Activated CD4-positive, alpha-beta T cell treated with anti-CD3 and anti-CD28 coated beads, Interleukin-2, amount 10 ng/mL, durations not matched to agents 24 days and 14 days (primary cell): ENCODE measurements around the gene PRDM16. TPM values are rescaled to one million over a fixed set of nuclear protein-coding genes. Genes with fewer than 3 reads are reported as not detected.

Experiments
- DNase-seq: peaks from one replicate; pipeline ENCODE4 v3.0.0; 2022
- H3K27ac Mint-ChIP-seq: one replicate; pipeline ENCODE4 v1.8.0; 2022; ENCODE audit warnings: mild to moderate bottlenecking, mixed read lengths
- H3K27me3 Mint-ChIP-seq: one replicate; pipeline ENCODE4 v1.8.0; 2022; ENCODE audit warnings: mixed read lengths
- H3K36me3 Mint-ChIP-seq: one replicate; pipeline ENCODE4 v1.8.0; 2022; ENCODE audit warnings: low read depth, mild to moderate bottlenecking, mixed read lengths
- H3K4me1 Mint-ChIP-seq: one replicate; pipeline ENCODE4 v1.8.0; 2021; ENCODE audit warnings: mixed read lengths
- H3K4me3 Mint-ChIP-seq: one replicate; pipeline ENCODE4 v1.8.0; 2022; ENCODE audit warnings: mild to moderate bottlenecking, moderate library complexity, mixed read lengths
- H3K9me3 Mint-ChIP-seq: one replicate; pipeline ENCODE4 v1.8.0; 2021; ENCODE audit warnings: mixed read lengths
- intact Hi-C: fragments of 100-400 bp; cut with micrococcal nuclease; formaldehyde crosslinking; loops from one replicate; pipeline ENCODE4 v1.15.1; 2023
- total RNA-seq: library from RNA; stranded (reverse); gene quantifications from 2 replicates; pipeline ENCODE4 v1.2.3, GENCODE V29; 2022

The PRDM16 gene
- total RNA-seq, 1 donor from 2014 or later: not detected

- Mint-ChIP-seq H3K36me3 (no peaks in the 10 kb centered on the region), H3K4me3 (no peak overlapping the region), H3K4me1 (no peaks in the 10 kb centered on the region), H3K9me3 (no peaks in the 10 kb centered on the region), H3K27ac (no peak overlapping the region), H3K27me3 (peaks cover 12% of the 10 kb centered on the region)
- no peak for DNase-seq
- intact Hi-C loops: no loop called here
Measured at GRCh38 chr1:3175486-3175885, 106.5 kb downstream of the PRDM16 start.

- H3K36me3 Mint-ChIP-seq: no peaks in the 10 kb centered on the region
- peaks cover 10% of the 10 kb centered on the region for H3K27me3 Mint-ChIP-seq
- intact Hi-C loops: no loop called here
- no peaks in the 10 kb centered on the region for H3K9me3 Mint-ChIP-seq
- H3K27ac Mint-ChIP-seq: no peak overlapping the region
- H3K4me3 Mint-ChIP-seq: no peak overlapping the region
- DNase-seq: no peak
- no peaks in the 10 kb centered on the region for H3K4me1 Mint-ChIP-seq
Measured at GRCh38 chr1:3176028-3176427, 107.0 kb downstream of the PRDM16 start.

- Mint-ChIP-seq H3K4me3 (no peak overlapping the region), H3K27ac (no peak overlapping the region)
Measured at GRCh38 chr1:3176820-3177219, 107.8 kb downstream of the PRDM16 start.

DNA sequence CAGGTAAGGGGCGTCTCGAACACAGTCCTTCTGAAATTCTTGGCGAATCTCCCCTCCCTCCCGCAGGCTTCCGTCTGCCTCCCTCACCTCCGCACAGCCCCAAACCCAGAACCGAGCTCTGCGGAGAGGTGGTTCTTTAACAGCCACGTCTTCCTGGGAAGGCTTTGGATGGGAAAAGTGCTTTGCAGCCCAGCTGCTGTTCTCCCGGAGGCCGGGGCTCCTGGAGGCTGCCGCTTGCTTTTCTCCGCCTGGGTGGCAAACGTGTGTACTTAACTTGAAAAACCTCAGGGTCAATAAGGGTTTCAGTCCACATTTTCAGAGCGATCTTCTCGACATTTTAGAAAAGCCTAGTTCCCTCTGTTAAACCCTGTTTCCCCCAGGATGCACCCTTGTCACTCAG, 109.3 kb downstream of the PRDM16 start:
- H3K9me3 Mint-ChIP-seq: no peaks in the 10 kb centered on the region
- no peak overlapping the region for H3K27ac Mint-ChIP-seq
- H3K36me3 Mint-ChIP-seq: no peaks in the 10 kb centered on the region
- DNase-seq: no peak
- H3K4me3 Mint-ChIP-seq: no peak overlapping the region
- intact Hi-C loops: no loop called here
- H3K4me1 Mint-ChIP-seq: no peaks in the 10 kb centered on the region
- H3K27me3 Mint-ChIP-seq: peaks cover 4% of the 10 kb centered on the region

More at GRCh38 chr1:3176820-3177219, 107.8 kb downstream of the PRDM16 start:
- no peaks in the 10 kb centered on the region for H3K4me1 Mint-ChIP-seq
- intact Hi-C loops: no loop called here
- DNase-seq: no peak
- H3K27me3 Mint-ChIP-seq: peaks cover 7% of the 10 kb centered on the region
- no peaks in the 10 kb centered on the region for H3K36me3 Mint-ChIP-seq
- no peaks in the 10 kb centered on the region for H3K9me3 Mint-ChIP-seq

GRCh38 chr1:3179471-3179870, 110.5 kb downstream of the PRDM16 start:
- no peak for DNase-seq
- no peaks in the 10 kb centered on the region for H3K9me3 Mint-ChIP-seq
- H3K4me1 Mint-ChIP-seq: no peaks in the 10 kb centered on the region
- H3K27me3 Mint-ChIP-seq: peaks cover 5% of the 10 kb centered on the region
- intact Hi-C loops: no loop called here
- no peak overlapping the region for H3K27ac Mint-ChIP-seq
- no peaks in the 10 kb centered on the region for H3K36me3 Mint-ChIP-seq
- H3K4me3 Mint-ChIP-seq: no peak overlapping the region

DNA sequence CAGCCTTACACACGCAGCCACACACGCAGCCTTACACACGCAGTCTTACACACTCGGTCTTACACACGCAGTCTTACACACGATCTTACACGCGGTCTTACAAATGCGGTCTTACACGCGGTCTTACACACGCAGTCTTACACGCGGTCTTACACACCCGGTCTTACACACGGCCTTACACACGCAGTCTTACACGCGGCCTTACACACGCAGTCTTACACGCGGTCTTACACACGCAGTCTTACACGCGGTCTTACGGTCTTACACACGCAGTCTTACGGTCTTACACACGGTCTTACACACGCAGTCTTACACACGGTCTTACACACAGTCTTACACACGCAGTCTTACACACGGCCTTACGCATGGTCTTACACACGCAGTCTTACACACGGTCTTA, 111.9 kb downstream of the PRDM16 start:
- peaks cover 5% of the 10 kb centered on the region for H3K27me3 Mint-ChIP-seq
- no peaks in the 10 kb centered on the region for H3K9me3 Mint-ChIP-seq
- no peak overlapping the region for H3K27ac Mint-ChIP-seq
- intact Hi-C loops: no loop called here
- H3K36me3 Mint-ChIP-seq: no peaks in the 10 kb centered on the region
- DNase-seq: no peak
- no peaks in the 10 kb centered on the region for H3K4me1 Mint-ChIP-seq
- no peak overlapping the region for H3K4me3 Mint-ChIP-seq

DNA sequence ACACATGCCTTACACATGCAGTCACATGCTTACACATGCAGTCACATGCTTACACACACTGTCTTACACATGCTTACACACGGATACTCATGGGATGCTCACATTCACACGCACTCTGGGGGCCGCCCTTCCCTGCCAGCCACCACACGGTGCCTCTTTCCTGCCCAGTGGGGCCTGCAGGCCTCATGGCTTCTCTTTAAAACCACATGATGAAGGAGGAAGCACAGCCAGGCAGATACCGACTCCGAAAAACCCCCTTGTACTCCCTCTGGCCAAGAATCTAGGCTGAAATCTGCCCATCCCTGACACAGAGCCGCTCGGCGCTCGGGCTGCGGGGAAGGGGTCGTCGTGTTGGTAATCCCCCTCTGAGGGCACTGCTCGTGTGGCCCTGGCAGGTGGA, 113.0 kb downstream of the PRDM16 start:
- Mint-ChIP-seq H3K9me3 (no peaks in the 10 kb centered on the region), H3K27me3 (peaks cover 5% of the 10 kb centered on the region), H3K4me1 (no peaks in the 10 kb centered on the region), H3K27ac (no peak overlapping the region), H3K36me3 (no peaks in the 10 kb centered on the region), H3K4me3 (no peak overlapping the region)
- DNase-seq: no peak
- intact Hi-C loops: no loop called here

GRCh38 chr1:3183411-3183810, 114.4 kb downstream of the PRDM16 start:
- intact Hi-C loops: no loop called here
- Mint-ChIP-seq H3K36me3 (no peaks in the 10 kb centered on the region), H3K27ac (no peak overlapping the region), H3K4me3 (no peak overlapping the region), H3K9me3 (no peaks in the 10 kb centered on the region), H3K27me3 (peaks cover 5% of the 10 kb centered on the region), H3K4me1 (no peaks in the 10 kb centered on the region)
- no peak for DNase-seq

DNA sequence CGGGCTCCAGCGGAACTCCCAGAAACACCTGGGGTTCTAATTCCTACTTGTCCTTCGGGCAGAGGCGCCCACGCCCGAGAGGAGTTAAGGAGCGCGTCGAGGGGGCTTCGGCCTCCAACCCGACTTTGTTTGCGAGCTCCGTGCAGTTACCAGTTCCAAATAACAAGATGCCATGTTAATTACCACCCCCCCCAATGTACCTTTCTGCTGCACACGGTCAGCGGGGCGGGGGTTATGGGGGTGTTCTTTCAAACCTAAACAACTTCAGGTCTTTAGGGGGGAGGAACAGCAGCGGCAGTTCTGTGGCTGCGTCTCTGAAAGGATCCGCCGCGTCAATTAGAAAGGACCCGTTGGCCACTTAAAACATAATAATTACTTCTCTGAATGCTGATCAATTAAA, 114.8 kb downstream of the PRDM16 start:
- peaks cover 6% of the 10 kb centered on the region for H3K27me3 Mint-ChIP-seq
- no peak overlapping the region for H3K27ac Mint-ChIP-seq
- no peaks in the 10 kb centered on the region for H3K36me3 Mint-ChIP-seq
- no peak for DNase-seq
- no peaks in the 10 kb centered on the region for H3K9me3 Mint-ChIP-seq
- intact Hi-C loops: no loop called here
- no peaks in the 10 kb centered on the region for H3K4me1 Mint-ChIP-seq
- H3K4me3 Mint-ChIP-seq: no peak overlapping the region

- no peaks in the 10 kb centered on the region for H3K4me1 Mint-ChIP-seq
- no peak for DNase-seq
- H3K36me3 Mint-ChIP-seq: no peaks in the 10 kb centered on the region
- no peaks in the 10 kb centered on the region for H3K9me3 Mint-ChIP-seq
- no peak overlapping the region for H3K27ac Mint-ChIP-seq
- intact Hi-C loops: no loop called here
- H3K4me3 Mint-ChIP-seq: no peak overlapping the region
- H3K27me3 Mint-ChIP-seq: peaks cover 6% of the 10 kb centered on the region
Measured at GRCh38 chr1:3184666-3185065, 115.7 kb downstream of the PRDM16 start.

DNA sequence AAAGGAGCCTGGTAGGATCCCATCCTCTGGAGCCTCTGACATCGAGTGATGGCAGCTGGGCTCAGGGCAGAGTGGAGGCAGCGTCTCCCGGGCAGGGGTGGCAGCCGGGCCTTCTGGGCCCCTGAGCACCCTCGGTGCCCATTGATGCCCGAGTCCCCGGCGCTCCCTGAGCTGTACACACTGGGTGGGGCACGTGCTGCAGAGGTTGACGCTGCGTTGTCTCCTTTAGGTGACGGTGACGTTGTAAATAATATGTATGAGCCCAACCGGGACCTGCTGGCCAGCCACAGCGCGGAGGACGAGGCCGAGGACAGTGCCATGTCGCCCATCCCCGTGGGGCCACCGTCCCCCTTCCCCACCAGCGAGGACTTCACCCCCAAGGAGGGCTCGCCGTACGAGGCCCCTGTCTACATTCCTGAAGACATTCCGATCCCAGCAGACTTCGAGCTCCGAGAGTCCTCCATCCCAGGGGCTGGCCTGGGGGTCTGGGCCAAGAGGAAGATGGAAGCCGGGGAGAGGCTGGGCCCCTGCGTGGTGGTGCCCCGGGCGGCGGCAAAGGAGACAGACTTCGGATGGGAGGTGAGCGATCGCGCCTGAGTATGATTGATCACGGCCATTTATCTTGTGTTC, 117.0 kb downstream of the PRDM16 start:
- DNase-seq: no peak
- H3K9me3 Mint-ChIP-seq: no peaks in the 10 kb centered on the region
- no peak overlapping the region for H3K4me3 Mint-ChIP-seq
- H3K27ac Mint-ChIP-seq: no peak overlapping the region
- H3K36me3 Mint-ChIP-seq: no peaks in the 10 kb centered on the region
- H3K27me3 Mint-ChIP-seq: peaks cover 6% of the 10 kb centered on the region
- no peaks in the 10 kb centered on the region for H3K4me1 Mint-ChIP-seq
- intact Hi-C loops: no loop called here

DNA sequence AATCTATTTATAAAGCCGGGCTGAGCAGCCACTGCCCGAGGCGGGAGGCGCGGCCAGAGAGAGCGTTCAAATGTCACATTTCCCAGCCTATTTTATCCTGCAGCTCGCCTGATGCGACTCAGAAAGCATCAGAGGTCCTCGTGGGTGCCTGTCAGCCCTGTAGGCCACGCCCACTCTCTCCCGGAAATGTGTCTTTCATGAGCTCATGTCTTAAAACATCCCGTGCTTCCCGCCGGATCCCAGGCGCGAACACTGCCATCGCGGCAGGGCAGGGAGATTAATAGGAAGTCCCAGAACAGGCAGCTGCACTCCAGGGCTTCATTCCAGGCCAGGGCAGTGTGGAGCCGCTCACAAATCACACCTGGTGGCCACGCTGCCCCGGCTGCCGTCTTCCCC, 117.5 kb downstream of the PRDM16 start:
- Mint-ChIP-seq H3K36me3 (no peaks in the 10 kb centered on the region), H3K4me1 (no peaks in the 10 kb centered on the region), H3K27me3 (peaks cover 6% of the 10 kb centered on the region), H3K4me3 (no peak overlapping the region), H3K27ac (no peak overlapping the region), H3K9me3 (no peaks in the 10 kb centered on the region)
- intact Hi-C loops: no loop called here
- no peak for DNase-seq

DNA sequence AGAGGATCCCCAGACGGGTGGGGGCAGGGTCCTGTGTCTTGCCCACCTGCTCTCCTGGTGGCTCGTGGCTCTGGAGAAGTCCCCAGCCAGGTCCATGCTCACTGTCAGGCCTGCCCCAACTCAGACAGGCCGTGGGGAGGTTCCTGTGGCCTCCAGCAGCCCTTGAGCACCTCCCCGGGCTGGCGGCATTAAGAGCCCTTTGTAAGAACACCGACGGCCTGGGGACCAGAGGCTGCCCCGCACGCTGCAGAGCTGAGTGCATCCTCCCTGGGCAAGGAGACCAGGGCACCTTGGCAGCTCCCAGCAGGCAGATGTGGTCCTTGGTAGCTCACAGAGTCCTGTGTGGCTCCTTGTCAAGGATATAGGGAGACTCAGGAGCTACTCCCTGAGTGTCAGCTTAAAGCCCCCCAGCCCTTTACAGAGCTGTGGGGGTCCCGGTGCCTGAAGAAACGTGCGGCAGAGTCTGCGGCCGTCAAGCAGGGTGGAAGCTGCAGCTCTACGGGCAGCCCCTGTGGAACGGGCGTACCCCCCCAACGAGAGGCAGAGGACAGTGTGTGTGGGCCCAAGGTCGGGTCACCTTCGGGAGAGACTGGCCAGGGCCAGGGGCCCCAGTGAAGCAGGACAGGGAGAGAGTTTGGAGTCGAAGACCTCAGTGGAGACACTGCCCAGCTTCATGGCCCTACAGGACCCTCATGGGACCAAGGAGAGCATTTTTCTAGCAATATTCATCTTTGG, 118.6 kb downstream of the PRDM16 start:
- Mint-ChIP-seq H3K36me3 (no peaks in the 10 kb centered on the region), H3K27me3 (peaks cover 6% of the 10 kb centered on the region), H3K4me3 (no peak overlapping the region), H3K4me1 (no peaks in the 10 kb centered on the region), H3K27ac (no peak overlapping the region), H3K9me3 (no peaks in the 10 kb centered on the region)
- intact Hi-C loops: no loop called here
- DNase-seq: no peak

GRCh38 chr1:3188150-3188971, 119.4 kb downstream of the PRDM16 start:
- Mint-ChIP-seq H3K4me3 (no peak overlapping the region), H3K9me3 (no peaks in the 10 kb centered on the region), H3K36me3 (no peaks in the 10 kb centered on the region), H3K4me1 (no peaks in the 10 kb centered on the region), H3K27me3 (peaks cover 6% of the 10 kb centered on the region), H3K27ac (no peak overlapping the region)
- DNase-seq: no peak
- intact Hi-C loops: no loop called here
